Hematopoietic multipotent progenitor cell treated with erythropoietin and hydrocortisone succinate and interleukin-3 and kit ligand, for 6 days (in vitro differentiated cells): ENCODE measurements around the gene COL8A1.

Experiments used
- DNase-seq: peaks from one replicate; pipeline ENCODE4 v3.0.0-alpha.2; 2015

COL8A1 gene

GRCh38 chr3:99678023-99678422 is 39.6 kb downstream of the COL8A1 start:
- no peak for DNase-seq

- no peak for DNase-seq
Observed at GRCh38 chr3:99678896-99679295, 40.5 kb downstream of the COL8A1 start.

- no peak for DNase-seq
Observed at GRCh38 chr3:99681512-99681911, 43.1 kb downstream of the COL8A1 start.

- no peak for DNase-seq
Observed at GRCh38 chr3:99681976-99682375, 43.6 kb downstream of the COL8A1 start.

GRCh38 chr3:99683465-99683864 is 45.1 kb downstream of the COL8A1 start:
- no peak for DNase-seq

GRCh38 chr3:99683876-99684275 is 45.5 kb downstream of the COL8A1 start:
- DNase-seq: no peak

GRCh38 chr3:99684644-99685043 is 46.2 kb downstream of the COL8A1 start:
- DNase-seq: no peak

- no peak for DNase-seq
Observed at GRCh38 chr3:99686469-99686868, 48.1 kb downstream of the COL8A1 start.

- peak; percentile 70 for DNase-seq
Observed at GRCh38 chr3:99686955-99687612, 48.7 kb downstream of the COL8A1 start.

GRCh38 chr3:99690761-99691369 is 52.5 kb downstream of the COL8A1 start:
- DNase-seq: no peak

- no peak for DNase-seq
Observed at GRCh38 chr3:99693636-99694035, 55.2 kb downstream of the COL8A1 start.

- DNase-seq: no peak
Observed at GRCh38 chr3:99696497-99696896, 58.1 kb downstream of the COL8A1 start.

- no peak for DNase-seq
Observed at GRCh38 chr3:99697250-99697649, 58.9 kb downstream of the COL8A1 start.

GRCh38 chr3:99698932-99699331 is 60.5 kb downstream of the COL8A1 start:
- no peak for DNase-seq

GRCh38 chr3:99699841-99700240 is 61.4 kb downstream of the COL8A1 start:
- DNase-seq: no peak

- DNase-seq: no peak
Observed at GRCh38 chr3:99700631-99701268, 62.4 kb downstream of the COL8A1 start.

GRCh38 chr3:99702953-99703943 is 64.9 kb downstream of the COL8A1 start:
- no peak for DNase-seq

GRCh38 chr3:99704417-99704816 is 66.0 kb downstream of the COL8A1 start:
- DNase-seq: no peak

- DNase-seq: no peak
Observed at GRCh38 chr3:99706410-99706809, 68.0 kb downstream of the COL8A1 start.

- no peak for DNase-seq
Observed at GRCh38 chr3:99708207-99708745, 69.9 kb downstream of the COL8A1 start.

GRCh38 chr3:99709686-99710085 is 71.3 kb downstream of the COL8A1 start:
- DNase-seq: no peak

- DNase-seq: no peak
Observed at GRCh38 chr3:99710094-99710493, 71.7 kb downstream of the COL8A1 start.

GRCh38 chr3:99711351-99711750 is 73.0 kb downstream of the COL8A1 start:
- no peak for DNase-seq
